ENCODE data around the gene TMEM116.
A peak's percentile ranks its signal among the peaks of the same experiment; 100 is the strongest.

The TMEM116 gene

GRCh38 chr12:111976291-111976690, 36.7 kb downstream of the TMEM116 start (continued):
- TF ChIP-seq ZNF610 (tag by site-specific recombination; IDR thresholded peaks at IDR 0.05; ENCODE audit: borderline replicate concordance) (no peak), ZNF624 (tag by site-specific recombination; IDR thresholded peaks at IDR 0.05) (no peak), GFI1B (tag by site-specific recombination; IDR thresholded peaks at IDR 0.05) (0 out of 2 replicates have a peak, but pooled peaks have one; percentile 59), ZNF629 (tag by site-specific recombination; IDR thresholded peaks at IDR 0.05) (peak; percentile 63; the same call in 1 of the 2 replicates), ZNF274 (IDR thresholded peaks at IDR 0.05; ENCODE audit: low read length) (no peak), ZNF274 (tag by site-specific recombination; IDR thresholded peaks at IDR 0.05; ENCODE audit: borderline replicate concordance) (no peak), ZXDB (tag by site-specific recombination; IDR thresholded peaks at IDR 0.05) (peak; percentile 38; the same call in 1 of the 2 replicates), PRDM6 (tag by site-specific recombination; IDR thresholded peaks at IDR 0.05) (peak; percentile 90), WT1 (tag by site-specific recombination; IDR thresholded peaks at IDR 0.05) (0 out of 2 replicates have a peak, but pooled peaks have one; percentile 26), ZNF140 (tag by site-specific recombination; IDR thresholded peaks at IDR 0.05) (no peak), SALL2 (tag by site-specific recombination; IDR thresholded peaks at IDR 0.05; ENCODE audit: borderline replicate concordance) (no peak), OVOL3 (tag by site-specific recombination; IDR thresholded peaks at IDR 0.05) (0 out of 2 replicates have a peak, but pooled peaks have one; percentile 17), ZNF843 (tag by site-specific recombination; IDR thresholded peaks at IDR 0.05) (peak; percentile 74), ZNF426 (tag by site-specific recombination; IDR thresholded peaks at IDR 0.05) (no peak), ZNF391 (tag by site-specific recombination; IDR thresholded peaks at IDR 0.05; ENCODE audit: borderline replicate concordance, low read depth) (no peak), ZNF660 (tag by site-specific recombination; IDR thresholded peaks at IDR 0.05) (no peak), ZNF548 (tag by site-specific recombination; IDR thresholded peaks at IDR 0.05) (no peak), ZNF324 (tag by site-specific recombination; IDR thresholded peaks at IDR 0.05) (no peak), ZNF132 (tag by site-specific recombination; IDR thresholded peaks at IDR 0.05; ENCODE audit: borderline replicate concordance) (no peak), KLF9 (tag by site-specific recombination; IDR thresholded peaks at IDR 0.05; ENCODE audit: low read depth) (no peak), GLIS2 (tag by site-specific recombination; IDR thresholded peaks at IDR 0.05) (no peak), ZNF518A (tag by site-specific recombination; conservative IDR thresholded peaks at IDR 0.05; ENCODE audit: low read depth) (no peak), ZSCAN18 (tag by site-specific recombination; IDR thresholded peaks at IDR 0.05) (no peak), ZBTB17 (tag by site-specific recombination; IDR thresholded peaks at IDR 0.05) (no peak), ZNF48 (tag by site-specific recombination; IDR thresholded peaks at IDR 0.05) (no peak), ZNF398 (tag by site-specific recombination; IDR thresholded peaks at IDR 0.05) (no peak), RBAK (tag by site-specific recombination; IDR thresholded peaks at IDR 0.05) (no peak), INSM2 (tag by site-specific recombination; IDR thresholded peaks at IDR 0.05) (no peak), ZSCAN16 (tag by site-specific recombination; IDR thresholded peaks at IDR 0.05) (no peak), TCF7L2 (IDR thresholded peaks at IDR 0.05; ENCODE audit: borderline replicate concordance, low read depth, low read length) (no peak), ZNF24 (tag by site-specific recombination; IDR thresholded peaks at IDR 0.05) (no peak)

All from HEK293 (cell line).